HEK293T (cell line): ENCODE results near the gene NTN1.

ENCODE experiments used
- FOXK2 ChIP-seq: fragments of 450-650 bp; IDR thresholded peaks from 2 replicates; pipeline ENCODE4 v1.6.1; 2016; ENCODE audit warnings: mild to moderate bottlenecking
- LEF1 ChIP-seq: fragments of 450-650 bp; IDR thresholded peaks from 2 replicates; pipeline ENCODE4 v1.6.1; 2017; ENCODE audit warnings: mild to moderate bottlenecking, borderline replicate concordance
- NFRKB ChIP-seq: fragments of 450-650 bp; IDR thresholded peaks from 2 replicates; pipeline ENCODE4 v1.6.1; 2016; ENCODE audit warnings: mild to moderate bottlenecking, moderate library complexity
- PKNOX1 ChIP-seq: fragments of 450-650 bp; IDR thresholded peaks from 2 replicates; pipeline ENCODE4 v1.6.1; 2016
- SP1 ChIP-seq: fragments of 450-650 bp; IDR thresholded peaks from 2 replicates; pipeline ENCODE4 v1.6.1; 2017
- SUZ12 ChIP-seq: fragments of 450-650 bp; IDR thresholded peaks from 2 replicates; pipeline ENCODE4 v1.6.1; 2016; ENCODE audit warnings: mild to moderate bottlenecking

- TF ChIP-seq NFRKB (no peak), SUZ12 (no peak), PKNOX1 (no peak), FOXK2 (no peak), SP1 (no peak), LEF1 (no peak)
Observed at GRCh38 chr17:8985054-8985701, 36.1 kb upstream of the NTN1 start.
